Esophagus muscularis mucosa (tissue), 4 donors: ENCODE measurements around the gene MAMDC4. TPM values are rescaled to one million over a fixed set of nuclear protein-coding genes. Genes with fewer than 3 reads are reported as not detected.

ENCODE experiments used
- DNase-seq: peaks from one replicate; pipeline ENCODE4 v3.0.0-alpha.2; 2017; ENCODE audit errors: extremely low spot score
- H3K27ac ChIP-seq, 4 donors: fragments of 200-600 bp; sonication (generic); replicated peaks in 1 of 4; 1 replicate in 3 of 4; 2 replicates in 1 of 4; pipeline ENCODE4 v1.5.1; 2016 to 2019; ENCODE audit warnings: mild to moderate bottlenecking in 1 of 4
- H3K27me3 ChIP-seq, 4 donors: fragments of 200-600 bp; sonication (generic); one replicate each; pipeline versions ENCODE4 v1.5.1 to v1.6.0; 2016 to 2019
- H3K36me3 ChIP-seq, 4 donors: fragments of 200-600 bp; sonication (generic); one replicate each; pipeline ENCODE4 v1.5.1; 2016 to 2019
- H3K4me1 ChIP-seq, 4 donors: fragments of 200-600 bp; sonication (generic); one replicate each; pipeline ENCODE4 v1.5.1; 2016 to 2019
- H3K4me3 ChIP-seq, 4 donors: fragments of 200-600 bp; sonication (generic); 1 replicate in 2 of 4; 2 replicates in 2 of 4; pipeline ENCODE4 v1.5.1; 2016 to 2019; ENCODE audit warnings: mild to moderate bottlenecking in 4 of 4, moderate library complexity in 1 of 4
- H3K9me3 ChIP-seq, 4 donors: fragments of 200-600 bp; sonication (generic); 1 replicate in 3 of 4; 2 replicates in 1 of 4; pipeline ENCODE4 v1.5.1; 2016 to 2019
- CTCF ChIP-seq, 3 experiments: fragments of 200-600 bp in 2 of 3; fragments of 450-650 bp in 1 of 3; sonication (generic) in 2 of 3; IDR thresholded peaks; one replicate each; pipeline ENCODE4 v1.5.1; 2017 to 2019; ENCODE audit warnings: antibody characterized with exemption in 3 of 3, mild to moderate bottlenecking in 2 of 3, moderate library complexity in 1 of 3
- EP300 ChIP-seq: sonication (generic); formaldehyde crosslinking; IDR thresholded peaks from one replicate; pipeline ENCODE4 v1.6.1; 2017; ENCODE audit warnings: antibody characterized with exemption
- POLR2A ChIP-seq: fragments of 450-650 bp; IDR thresholded peaks from one replicate; pipeline ENCODE4 v1.6.1; 2017; ENCODE audit warnings: antibody characterized with exemption, moderate library complexity, mild to moderate bottlenecking, low read depth
- POLR2AphosphoS5 ChIP-seq, 2 donors: sonication (generic); formaldehyde crosslinking; IDR thresholded peaks; one replicate each; pipeline ENCODE4 v1.6.1; 2017; ENCODE audit warnings: antibody characterized with exemption in 2 of 2
- WGBS: methylation state at CpG from one replicate; pipeline ENCODE4 v1.1.5; 2018; 5-methylcytosine and 5-hydroxymethylcytosine counted together
- intact Hi-C: fragments of 100-400 bp; cut with DNase I; formaldehyde crosslinking; loops from one replicate; pipeline ENCODE4 v1.15.1; 2023
- total RNA-seq, 4 donors: library from RNA; depleted of rRNA; stranded (reverse); fragments of >200 nt; gene quantifications; one replicate each; pipeline versions ENCODE4 v1.1.0 to v1.2.1, GENCODE V29; 2016

The MAMDC4 gene
- total RNA-seq, 4 donors from 2014 or later: 1.7 to 4.7 (median 2.1) TPM

- Histone ChIP-seq H3K36me3 (peaks cover 0 to 31% (median 19%) of the 10 kb centered on the region in 4 donors), H3K27me3 (no peaks in the 10 kb centered on the region), H3K4me3 (peak overlapping the region; percentile 98 to 100 (median 98)), H3K27ac (peak overlapping the region; percentile 87 to 93 (median 90)), H3K9me3 (no peaks in the 10 kb centered on the region), H3K4me1 (peaks cover 28 to 48% (median 45%) of the 10 kb centered on the region in 4 donors)
- 0% methylated on average over 13 of the region's 93 CpGs for WGBS
- TF ChIP-seq EP300 (no peak), POLR2A (no peak), POLR2AphosphoS5 (IDR thresholded peaks at IDR 0.05) (no peak)
- intact Hi-C loops: no loop called here
- no peak for DNase-seq
Observed at GRCh38 chr9:136808075-136808805, 43.9 kb upstream of the MAMDC4 start.

GRCh38 chr9:136808806-136809158, 43.4 kb upstream of the MAMDC4 start:
- Histone ChIP-seq H3K4me1 (peaks cover 28 to 48% (median 45%) of the 10 kb centered on the region in 4 donors), H3K27ac (peak overlapping the region; percentile 87 to 93 (median 90)), H3K36me3 (peaks cover 0 to 33% (median 21%) of the 10 kb centered on the region in 4 donors), H3K27me3 (no peaks in the 10 kb centered on the region), H3K9me3 (no peaks in the 10 kb centered on the region), H3K4me3 (peak overlapping the region; percentile 98 to 100 (median 98))
- TF ChIP-seq CTCF (IDR thresholded peaks at IDR 0.05) (no peak), EP300 (no peak), POLR2A (no peak), POLR2AphosphoS5 (IDR thresholded peaks at IDR 0.05) (no peak)
- intact Hi-C loops: no loop called here
- DNase-seq: no peak
- 6% methylated on average over 14 of the region's 14 CpGs for WGBS

DNA sequence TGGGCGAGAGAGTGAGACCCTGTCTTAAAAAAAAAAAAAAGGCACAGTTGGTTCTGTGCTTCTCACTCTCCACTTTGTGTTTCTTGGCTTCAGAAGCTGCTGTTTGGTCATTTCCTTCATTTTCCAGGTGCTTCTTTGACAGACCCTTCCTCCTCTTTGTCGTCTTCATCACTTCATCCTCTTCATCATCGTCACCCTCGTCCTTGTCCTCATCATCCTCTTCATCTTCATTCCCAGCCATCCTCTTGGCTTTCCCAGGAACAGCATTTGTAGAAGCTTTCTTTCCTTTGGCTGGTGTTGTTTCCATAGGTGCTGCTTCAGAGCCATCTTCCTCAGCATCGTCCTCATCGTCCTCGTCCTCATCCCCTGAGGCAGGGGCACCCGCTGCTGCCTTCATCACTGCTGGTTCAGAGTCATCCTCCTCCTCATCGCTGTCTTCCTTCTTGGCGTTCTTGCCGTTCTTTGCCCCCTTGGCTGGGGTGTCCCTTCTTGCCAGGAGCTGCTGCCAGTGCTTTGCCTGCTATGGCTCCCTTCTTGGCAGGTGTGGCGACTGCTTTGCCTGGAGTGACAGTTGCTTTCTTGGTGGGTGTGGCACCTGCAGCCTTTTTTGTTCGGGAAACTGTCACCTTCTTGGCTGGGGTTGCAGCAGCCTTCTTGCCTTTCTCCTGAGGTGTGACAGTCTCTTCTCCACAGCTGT, 37.3 kb upstream of the MAMDC4 start:
- Histone ChIP-seq H3K36me3 (peaks cover 0 to 36% (median 27%) of the 10 kb centered on the region in 4 donors), H3K9me3 (no peaks in the 10 kb centered on the region), H3K27me3 (no peaks in the 10 kb centered on the region), H3K4me1 (peaks cover 5 to 19% (median 14%) of the 10 kb centered on the region in 4 donors), H3K27ac (no peak overlapping the region), H3K4me3 (no peak overlapping the region)
- intact Hi-C loops: no loop called here
- 90% methylated on average over 13 of the region's 13 CpGs for WGBS
- TF ChIP-seq EP300: no peak
- DNase-seq: no peak

DNA sequence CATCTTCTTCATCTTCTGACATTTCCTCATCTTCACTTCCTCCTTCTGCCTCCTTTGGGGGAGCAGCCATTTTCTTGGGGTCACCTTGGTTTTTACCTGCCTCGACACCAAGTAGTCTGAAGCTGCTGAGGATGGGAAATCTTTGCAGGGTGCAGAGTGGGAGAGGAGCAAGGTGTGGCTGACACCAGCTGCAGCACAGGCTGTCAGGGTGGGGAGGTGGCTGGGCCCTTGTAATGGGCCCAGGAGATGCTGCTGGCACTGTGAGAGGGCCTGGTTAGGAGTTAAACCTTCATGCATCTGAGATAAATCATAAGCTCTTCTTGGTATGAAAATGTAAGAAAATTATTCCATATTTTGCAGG, 36.7 kb upstream of the MAMDC4 start:
- no peak overlapping the region for H3K4me3 ChIP-seq
- H3K4me1 ChIP-seq: peaks cover 0 to 13% (median 9%) of the 10 kb centered on the region in 4 donors
- WGBS: 9% methylated on average over 1 of the region's 1 CpG
- no peak overlapping the region for H3K27ac ChIP-seq
- intact Hi-C loops: no loop called here
- H3K36me3 ChIP-seq: peaks cover 0 to 36% (median 27%) of the 10 kb centered on the region in 4 donors
- H3K27me3 ChIP-seq: no peaks in the 10 kb centered on the region
- TF ChIP-seq CTCF (IDR thresholded peaks at IDR 0.05) (no peak), POLR2A (no peak), POLR2AphosphoS5 (IDR thresholded peaks at IDR 0.05) (no peak), EP300 (no peak)
- no peaks in the 10 kb centered on the region for H3K9me3 ChIP-seq
- DNase-seq: no peak

GRCh38 chr9:136820971-136821825, 30.9 kb upstream of the MAMDC4 start:
- Histone ChIP-seq H3K27ac (peak overlapping the region in 2 of 4 donors; percentile 39 to 53), H3K27me3 (no peaks in the 10 kb centered on the region), H3K9me3 (no peaks in the 10 kb centered on the region), H3K36me3 (peaks cover 25 to 37% (median 36%) of the 10 kb centered on the region in 4 donors), H3K4me3 (peak overlapping the region; percentile 48 to 56 (median 51)), H3K4me1 (peaks cover 10 to 20% (median 18%) of the 10 kb centered on the region in 4 donors)
- TF ChIP-seq EP300 (no peak), CTCF (IDR thresholded peaks at IDR 0.05) (no peak), POLR2AphosphoS5 (IDR thresholded peaks at IDR 0.05) (no peak), POLR2A (no peak)
- WGBS: 42% methylated on average over 21 of the region's 83 CpGs
- intact Hi-C loops: no loop called here
- no peak for DNase-seq
